Measurements from ENCODE around the gene ANLN. TPM values are rescaled to one million over a fixed set of nuclear protein-coding genes. Genes with fewer than 3 reads are reported as not detected.

The ANLN gene
- total and polyA plus RNA-seq, 3 donors from 2014 or later = 17.3 to 35.5 (median 17.6) TPM

- intact Hi-C loops (cut with DNase I; ENCODE audit: low total_unique reads) = no loop called here
- Histone ChIP-seq H3K27ac (no peak overlapping the region), H3K9me3 (no peaks in the 10 kb centered on the region), H3K4me3 (no peak overlapping the region), H3K4me1 (peaks cover 3% of the 10 kb centered on the region), H3K36me3 (ENCODE audit: low read depth, missing control alignments) (no peaks in the 10 kb centered on the region), H3K27me3 (no peaks in the 10 kb centered on the region)
- DNase-seq = no peak
- TF ChIP-seq, protein P1, sequence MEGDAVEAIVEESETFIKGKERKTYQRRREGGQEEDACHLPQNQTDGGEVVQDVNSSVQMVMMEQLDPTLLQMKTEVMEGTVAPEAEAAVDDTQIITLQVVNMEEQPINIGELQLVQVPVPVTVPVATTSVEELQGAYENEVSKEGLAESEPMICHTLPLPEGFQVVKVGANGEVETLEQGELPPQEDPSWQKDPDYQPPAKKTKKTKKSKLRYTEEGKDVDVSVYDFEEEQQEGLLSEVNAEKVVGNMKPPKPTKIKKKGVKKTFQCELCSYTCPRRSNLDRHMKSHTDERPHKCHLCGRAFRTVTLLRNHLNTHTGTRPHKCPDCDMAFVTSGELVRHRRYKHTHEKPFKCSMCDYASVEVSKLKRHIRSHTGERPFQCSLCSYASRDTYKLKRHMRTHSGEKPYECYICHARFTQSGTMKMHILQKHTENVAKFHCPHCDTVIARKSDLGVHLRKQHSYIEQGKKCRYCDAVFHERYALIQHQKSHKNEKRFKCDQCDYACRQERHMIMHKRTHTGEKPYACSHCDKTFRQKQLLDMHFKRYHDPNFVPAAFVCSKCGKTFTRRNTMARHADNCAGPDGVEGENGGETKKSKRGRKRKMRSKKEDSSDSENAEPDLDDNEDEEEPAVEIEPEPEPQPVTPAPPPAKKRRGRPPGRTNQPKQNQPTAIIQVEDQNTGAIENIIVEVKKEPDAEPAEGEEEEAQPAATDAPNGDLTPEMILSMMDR (IDR thresholded peaks at IDR 0.05) = no peak
- TF ChIP-seq POLR2A (IDR thresholded peaks at IDR 0.05) = no peak
Observed at GRCh38 chr7:36348256-36348655, 41.4 kb upstream of the ANLN start.

DNA sequence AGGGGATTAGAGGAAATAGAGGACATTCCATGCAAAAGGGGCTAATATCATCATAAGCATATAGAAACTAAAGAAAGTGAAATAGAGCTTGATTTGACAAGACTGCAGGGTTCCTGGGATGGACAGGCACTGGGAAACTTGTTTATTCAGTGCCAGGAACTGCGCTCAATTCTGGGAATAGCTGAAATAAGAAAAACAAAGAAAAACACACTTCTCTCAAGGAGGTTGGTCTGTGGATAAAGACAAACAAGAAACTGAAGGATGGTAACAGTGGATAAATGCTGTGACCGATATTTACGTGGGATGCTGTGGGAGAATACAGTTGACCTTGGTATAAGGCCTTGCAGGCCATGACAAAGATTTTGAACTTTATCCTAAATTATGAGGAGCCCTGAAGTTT is 40.9 kb upstream of the ANLN start:
- no peaks in the 10 kb centered on the region for H3K36me3 ChIP-seq (ENCODE audit: low read depth, missing control alignments)
- peaks cover 3% of the 10 kb centered on the region for H3K4me1 ChIP-seq
- WGBS, 2 donors = 71 to 73% methylated on average over 3 of the region's 3 CpGs
- no peak for TF ChIP-seq POLR2A (IDR thresholded peaks at IDR 0.05)
- TF ChIP-seq, protein P1 (IDR thresholded peaks at IDR 0.05) = no peak
- H3K27ac ChIP-seq = no peak overlapping the region
- H3K9me3 ChIP-seq = no peaks in the 10 kb centered on the region
- no peaks in the 10 kb centered on the region for H3K27me3 ChIP-seq
- no peak overlapping the region for H3K4me3 ChIP-seq
- intact Hi-C loops (cut with DNase I; ENCODE audit: low total_unique reads) = no loop called here
- no peak for DNase-seq

GRCh38 chr7:36349626-36350025 is 40.0 kb upstream of the ANLN start:
- intact Hi-C loops (cut with DNase I; ENCODE audit: low total_unique reads) = no loop called here
- no peak overlapping the region for H3K27ac ChIP-seq
- peaks cover 3% of the 10 kb centered on the region for H3K4me1 ChIP-seq
- H3K4me3 ChIP-seq = no peak overlapping the region
- TF ChIP-seq, protein P1 (IDR thresholded peaks at IDR 0.05) = no peak
- no peak for TF ChIP-seq POLR2A (IDR thresholded peaks at IDR 0.05)
- DNase-seq = no peak
- H3K36me3 ChIP-seq (ENCODE audit: low read depth, missing control alignments) = no peaks in the 10 kb centered on the region
- H3K9me3 ChIP-seq = no peaks in the 10 kb centered on the region
- 77 to 81% methylated on average over 2 of the region's 2 CpGs for WGBS, 2 donors
- no peaks in the 10 kb centered on the region for H3K27me3 ChIP-seq

DNA sequence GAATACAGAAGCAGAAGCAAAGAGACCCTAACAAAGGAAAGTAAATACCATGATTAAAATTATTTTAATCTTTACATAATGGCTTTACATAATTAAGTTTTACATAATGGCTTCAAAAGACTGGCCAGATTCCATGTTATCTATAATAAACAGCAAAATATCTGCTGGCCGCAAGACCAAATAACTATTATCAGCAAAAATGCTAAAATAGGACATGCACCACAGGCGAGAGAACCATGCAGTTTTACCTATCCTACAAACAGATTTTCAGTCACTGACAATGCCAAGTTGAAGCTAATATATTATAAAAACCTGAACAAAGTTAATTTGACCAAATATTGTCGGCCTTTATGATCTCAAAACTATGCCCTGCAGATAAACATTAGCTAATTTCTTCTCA is 34.2 kb upstream of the ANLN start:
- intact Hi-C loops (cut with DNase I; ENCODE audit: low total_unique reads) = no loop called here
- H3K4me3 ChIP-seq = no peak overlapping the region
- H3K4me1 ChIP-seq = no peaks in the 10 kb centered on the region
- H3K36me3 ChIP-seq (ENCODE audit: low read depth, missing control alignments) = no peaks in the 10 kb centered on the region
- 72 to 76% methylated on average over 3 of the region's 3 CpGs for WGBS, 2 donors
- H3K27ac ChIP-seq = no peak overlapping the region
- H3K9me3 ChIP-seq = no peaks in the 10 kb centered on the region
- no peaks in the 10 kb centered on the region for H3K27me3 ChIP-seq
- TF ChIP-seq POLR2A (IDR thresholded peaks at IDR 0.05) = no peak
- TF ChIP-seq, protein P1 (IDR thresholded peaks at IDR 0.05) = no peak
- DNase-seq = no peak

DNA sequence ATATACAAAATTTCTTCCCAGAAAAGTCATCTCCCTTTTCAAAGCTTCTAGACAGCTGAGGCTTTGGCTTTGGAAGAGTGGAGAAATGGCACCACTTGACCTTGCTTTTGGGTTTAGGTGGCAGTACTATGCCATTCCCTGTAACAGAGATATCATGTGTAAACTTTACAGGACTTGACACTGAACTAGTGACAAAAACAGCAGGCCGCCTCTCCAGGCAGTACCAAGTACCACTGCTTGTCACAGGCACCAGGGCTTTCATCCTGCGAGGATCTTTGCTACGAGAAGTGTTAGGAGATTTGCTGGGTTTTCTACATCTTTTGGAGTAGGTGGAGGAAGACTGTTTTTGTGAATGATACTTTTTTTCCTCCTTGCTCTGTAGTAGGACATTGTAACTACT is 32.6 kb upstream of the ANLN start:
- Histone ChIP-seq H3K36me3 (ENCODE audit: low read depth, missing control alignments) (no peaks in the 10 kb centered on the region), H3K27ac (no peak overlapping the region), H3K4me1 (no peaks in the 10 kb centered on the region), H3K4me3 (no peak overlapping the region), H3K9me3 (no peaks in the 10 kb centered on the region), H3K27me3 (no peaks in the 10 kb centered on the region)
- intact Hi-C loops (cut with DNase I; ENCODE audit: low total_unique reads) = no loop called here
- TF ChIP-seq, protein P1 (IDR thresholded peaks at IDR 0.05) = no peak
- TF ChIP-seq POLR2A (IDR thresholded peaks at IDR 0.05) = no peak
- no peak for DNase-seq
- WGBS, 2 donors = 94 to 96% methylated on average over 3 of the region's 3 CpGs
